WTC11 (cell line): Measurements from ENCODE around the gene VTI1A. TPM values are rescaled to one million over a fixed set of nuclear protein-coding genes. Genes with fewer than 3 reads are reported as not detected.
A peak's percentile ranks its signal among the peaks of the same experiment; 100 is the strongest.

Experiments
- ATAC-seq: fragments of 200-7000 bp; cut with Tn5 transposase; 2 replicates; pipeline ENCODE4 v1.10.0; 2021; ENCODE audit warnings: mild to moderate bottlenecking, moderate library complexity
- CTCF ChIA-PET: fragments of 300-600 bp; sonication (Branson Sonifier 250); formaldehyde crosslinking; loops from one replicate; lab custom pipeline; 2021; ENCODE audit warnings: antibody characterized with exemption; lab: Charles Lee
- POLR2A ChIA-PET: fragments of 350-600 bp; sonication (Branson Sonifier 250); formaldehyde crosslinking; loops from one replicate; lab custom pipeline; 2021; ENCODE audit warnings: antibody characterized with exemption; lab: Charles Lee
- DNase-seq: peaks from one replicate; pipeline ENCODE4 v3.0.0; 2021; ENCODE audit warnings: low spot score
- H3K27ac Mint-ChIP-seq: 2 replicates; pipeline ENCODE4 v1.8.0; 2021; ENCODE audit warnings: mixed read lengths
- H3K27me3 Mint-ChIP-seq: 2 replicates; pipeline ENCODE4 v1.8.0; 2021; ENCODE audit warnings: low read depth, mild to moderate bottlenecking, moderate library complexity, mixed read lengths
- H3K36me3 Mint-ChIP-seq: 2 replicates; pipeline ENCODE4 v1.8.0; 2021; ENCODE audit warnings: mixed read lengths
- H3K4me1 Mint-ChIP-seq: 2 replicates; pipeline ENCODE4 v1.8.0; 2022; ENCODE audit warnings: mixed read lengths
- H3K4me3 Mint-ChIP-seq: 2 replicates; pipeline ENCODE4 v1.8.0; 2021; ENCODE audit warnings: mild to moderate bottlenecking, moderate library complexity, mixed read lengths
- H3K9me3 Mint-ChIP-seq: 2 replicates; pipeline ENCODE4 v1.8.0; 2021; ENCODE audit warnings: mixed read lengths
- CBFB ChIP-seq: sonication (generic); formaldehyde crosslinking; IDR thresholded peaks from 2 replicates; pipeline ENCODE4 v1.8.1; 2022; ENCODE audit warnings: mild to moderate bottlenecking, low read depth, missing genetic modification reagents
- ETV6 ChIP-seq: sonication (generic); formaldehyde crosslinking; IDR thresholded peaks from 2 replicates; pipeline ENCODE4 v1.8.1; 2022; ENCODE audit warnings: mild to moderate bottlenecking, missing genetic modification reagents
- NFATC4 ChIP-seq: fragments of 250-450 bp; sonication (Bioruptor Pico); IDR thresholded peaks from 2 replicates; pipeline ENCODE4 v1.9.0; 2021; ENCODE audit warnings: mild to moderate bottlenecking
- NFYB ChIP-seq: sonication (generic); formaldehyde crosslinking; conservative IDR thresholded peaks from 2 replicates; pipeline ENCODE4 v1.8.0; 2022; ENCODE audit warnings: low read depth, missing genetic modification reagents
- NR3C1 ChIP-seq: sonication (generic); formaldehyde crosslinking; conservative IDR thresholded peaks from 2 replicates; pipeline ENCODE4 v1.8.1; 2023; ENCODE audit warnings: low read depth, mild to moderate bottlenecking, missing genetic modification reagents
- total RNA-seq: library from RNA; stranded (reverse); gene quantifications from 3 replicates; pipeline ENCODE4 v1.2.3, GENCODE V29; 2021
- TF ChIP-seq, protein P1 (sequence below): sonication (generic); formaldehyde crosslinking; conservative IDR thresholded peaks from 2 replicates; pipeline ENCODE4 v1.8.1; 2023; ENCODE audit warnings: mild to moderate bottlenecking, low read depth, missing genetic modification reagents, moderate library complexity
- TF ChIP-seq, protein P2 (sequence below): sonication (generic); formaldehyde crosslinking; IDR thresholded peaks from 2 replicates; pipeline ENCODE4 v1.8.0; 2023; ENCODE audit warnings: missing genetic modification reagents
- TF ChIP-seq, protein P3 (sequence below): sonication (generic); formaldehyde crosslinking; IDR thresholded peaks from 2 replicates; pipeline ENCODE4 v1.8.0; 2022; ENCODE audit warnings: missing genetic modification reagents
- TF ChIP-seq, protein P4 (sequence below): sonication (generic); formaldehyde crosslinking; IDR thresholded peaks from 2 replicates; pipeline ENCODE4 v1.8.1; 2022; ENCODE audit warnings: mild to moderate bottlenecking, missing genetic modification reagents, moderate library complexity, borderline replicate concordance
- TF ChIP-seq, protein P5 (sequence below): sonication (generic); formaldehyde crosslinking; IDR thresholded peaks from 2 replicates; pipeline ENCODE4 v1.8.1; 2022; ENCODE audit warnings: low read depth, missing genetic modification reagents, borderline replicate concordance
- TF ChIP-seq, protein P6 (sequence below): sonication (generic); formaldehyde crosslinking; IDR thresholded peaks from 2 replicates; pipeline ENCODE4 v1.8.1; 2023; ENCODE audit warnings: mild to moderate bottlenecking, missing genetic modification reagents, moderate library complexity
- TF ChIP-seq, protein P7 (sequence below): sonication (generic); formaldehyde crosslinking; IDR thresholded peaks from 2 replicates; pipeline ENCODE4 v1.8.1; 2023; ENCODE audit warnings: mild to moderate bottlenecking, missing genetic modification reagents, moderate library complexity
- TF ChIP-seq, protein P8 (sequence below): fragments of 250-450 bp; sonication (Bioruptor Pico); IDR thresholded peaks from 2 replicates; pipeline ENCODE4 v1.9.0; 2021; ENCODE audit warnings: mild to moderate bottlenecking, borderline replicate concordance

The VTI1A gene
- total RNA-seq, 1 experiment from 2014 or later, result 20.1 TPM

DNA sequence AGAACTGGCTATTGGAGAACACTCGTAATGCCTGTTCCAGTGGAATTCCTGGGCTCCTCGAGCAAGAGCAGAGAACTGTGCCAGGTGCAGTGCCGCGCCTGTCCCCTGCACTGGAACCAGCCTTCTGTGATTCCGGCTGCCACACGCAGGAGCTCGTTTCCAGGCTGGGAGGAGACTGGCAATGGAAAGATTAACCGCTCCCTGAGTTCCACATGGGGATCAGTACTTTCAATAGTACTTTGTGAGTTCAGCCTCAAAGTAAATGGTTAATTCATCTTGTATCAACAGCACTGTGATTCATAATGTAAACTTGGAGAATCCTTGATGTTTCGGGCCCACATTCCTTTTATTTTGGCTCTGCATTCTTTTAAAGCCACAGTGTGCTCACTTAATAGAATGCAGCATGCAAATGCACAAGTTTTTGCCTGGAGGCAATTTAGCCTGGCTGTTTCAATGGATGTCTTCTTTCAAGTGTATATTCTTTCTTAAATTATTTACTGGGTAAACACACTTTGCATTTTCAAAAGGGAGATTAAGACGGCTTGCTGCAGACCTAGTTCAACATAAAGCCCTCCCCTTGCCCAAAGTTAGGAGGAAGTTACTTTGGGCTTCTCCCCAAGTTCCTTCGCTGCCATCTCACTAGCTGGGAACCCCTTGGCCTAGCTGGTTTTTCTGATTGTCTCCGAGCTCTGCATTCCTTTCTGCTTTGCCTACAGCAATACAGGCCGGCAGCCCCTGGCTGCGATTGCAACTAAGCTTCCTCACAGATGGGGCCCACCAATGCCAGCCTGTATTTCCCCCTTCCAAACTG is 364.9 kb downstream of the VTI1A start (continued):
- no peak for TF ChIP-seq ETV6 (CRISPR knock-in tag)
- no peak for TF ChIP-seq NR3C1

DNA sequence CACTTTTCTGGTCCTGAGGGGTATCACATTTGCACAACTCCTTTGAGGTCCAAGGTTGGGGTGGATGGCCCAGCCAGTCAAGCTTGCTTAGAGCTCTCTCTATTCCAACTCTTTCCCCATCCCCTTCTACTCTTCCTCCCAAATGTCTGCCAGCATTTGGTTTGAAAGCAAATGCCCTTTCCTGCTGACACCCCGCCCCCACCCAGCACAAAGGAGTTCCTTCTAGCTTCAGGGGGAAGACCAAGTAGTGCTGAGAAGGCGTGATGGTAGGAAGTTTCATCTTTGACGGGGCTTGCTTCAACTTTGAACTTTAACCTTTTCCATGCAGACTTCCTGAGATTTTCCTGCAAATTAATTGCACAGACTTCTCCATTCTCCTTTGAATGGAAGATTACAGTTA is 365.6 kb downstream of the VTI1A start:
- TF ChIP-seq, protein P1, sequence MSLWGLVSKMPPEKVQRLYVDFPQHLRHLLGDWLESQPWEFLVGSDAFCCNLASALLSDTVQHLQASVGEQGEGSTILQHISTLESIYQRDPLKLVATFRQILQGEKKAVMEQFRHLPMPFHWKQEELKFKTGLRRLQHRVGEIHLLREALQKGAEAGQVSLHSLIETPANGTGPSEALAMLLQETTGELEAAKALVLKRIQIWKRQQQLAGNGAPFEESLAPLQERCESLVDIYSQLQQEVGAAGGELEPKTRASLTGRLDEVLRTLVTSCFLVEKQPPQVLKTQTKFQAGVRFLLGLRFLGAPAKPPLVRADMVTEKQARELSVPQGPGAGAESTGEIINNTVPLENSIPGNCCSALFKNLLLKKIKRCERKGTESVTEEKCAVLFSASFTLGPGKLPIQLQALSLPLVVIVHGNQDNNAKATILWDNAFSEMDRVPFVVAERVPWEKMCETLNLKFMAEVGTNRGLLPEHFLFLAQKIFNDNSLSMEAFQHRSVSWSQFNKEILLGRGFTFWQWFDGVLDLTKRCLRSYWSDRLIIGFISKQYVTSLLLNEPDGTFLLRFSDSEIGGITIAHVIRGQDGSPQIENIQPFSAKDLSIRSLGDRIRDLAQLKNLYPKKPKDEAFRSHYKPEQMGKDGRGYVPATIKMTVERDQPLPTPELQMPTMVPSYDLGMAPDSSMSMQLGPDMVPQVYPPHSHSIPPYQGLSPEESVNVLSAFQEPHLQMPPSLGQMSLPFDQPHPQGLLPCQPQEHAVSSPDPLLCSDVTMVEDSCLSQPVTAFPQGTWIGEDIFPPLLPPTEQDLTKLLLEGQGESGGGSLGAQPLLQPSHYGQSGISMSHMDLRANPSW (CRISPR knock-in tag), result no peak
- TF ChIP-seq, protein P2, sequence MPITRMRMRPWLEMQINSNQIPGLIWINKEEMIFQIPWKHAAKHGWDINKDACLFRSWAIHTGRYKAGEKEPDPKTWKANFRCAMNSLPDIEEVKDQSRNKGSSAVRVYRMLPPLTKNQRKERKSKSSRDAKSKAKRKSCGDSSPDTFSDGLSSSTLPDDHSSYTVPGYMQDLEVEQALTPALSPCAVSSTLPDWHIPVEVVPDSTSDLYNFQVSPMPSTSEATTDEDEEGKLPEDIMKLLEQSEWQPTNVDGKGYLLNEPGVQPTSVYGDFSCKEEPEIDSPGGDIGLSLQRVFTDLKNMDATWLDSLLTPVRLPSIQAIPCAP, result no peak
- Mint-ChIP-seq H3K4me3 (peak overlapping the region; percentile 51), H3K4me1 (peaks cover 85% of the 10 kb centered on the region), H3K27ac (peak overlapping the region; percentile 95), H3K9me3 (no peaks in the 10 kb centered on the region), H3K36me3 (peaks cover 3% of the 10 kb centered on the region; the same call in 1 of the 2 replicates), H3K27me3 (peaks cover 72% of the 10 kb centered on the region)
- POLR2A ChIA-PET, result interaction anchor here (1.0 to 1.5 kb wide), 2 partner anchors 9 to 52 kb away, joined by 3 to 5 read pairs; no protein-coding TSS in a partner anchor
- ATAC-seq, result peak; percentile 14
- CTCF ChIA-PET, result interaction anchor here (1.0 to 1.5 kb wide), 4 partner anchors 8 to 248 kb away, joined by 3 to 5 read pairs (median 4); no protein-coding TSS in a partner anchor
- DNase-seq, result no peak

DNA sequence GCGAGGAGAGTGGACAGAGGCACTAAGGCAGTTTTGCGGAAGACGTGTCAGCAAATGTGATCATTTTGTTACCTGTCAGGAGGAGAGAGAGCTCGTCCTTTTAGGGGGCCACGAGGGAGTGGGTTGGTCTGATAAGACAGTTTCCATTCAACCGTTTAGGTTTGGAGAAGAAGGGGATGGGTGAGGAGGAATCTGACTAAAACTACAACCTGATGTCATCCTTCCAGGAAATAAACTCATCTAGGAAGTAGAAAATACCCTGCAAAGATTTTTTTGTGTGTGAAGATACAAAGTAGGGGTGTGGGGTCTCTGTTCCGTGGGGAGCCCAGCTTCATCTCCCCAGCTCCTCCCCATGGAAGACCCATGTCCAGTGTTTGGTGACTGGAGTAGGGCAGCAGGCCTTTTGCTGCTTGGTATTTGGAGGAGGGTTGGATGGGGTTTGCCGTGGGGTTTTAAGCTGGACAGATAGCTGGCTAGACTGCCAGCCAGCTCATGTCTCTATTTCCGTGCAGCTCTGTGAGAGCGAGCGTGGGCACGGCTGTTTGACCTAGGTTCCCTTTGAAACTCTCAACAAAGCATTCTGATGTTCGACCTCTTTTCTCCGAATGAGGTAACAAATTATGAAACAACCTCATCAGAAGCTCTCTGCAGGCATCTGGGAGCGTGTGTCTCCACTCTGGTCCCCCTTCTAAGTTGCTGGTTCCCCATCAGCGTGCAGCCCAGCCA is 367.0 kb downstream of the VTI1A start:
- H3K27ac Mint-ChIP-seq, result no peak overlapping the region
- no peak overlapping the region for H3K4me3 Mint-ChIP-seq
- no peak for ATAC-seq
- no peaks in the 10 kb centered on the region for H3K9me3 Mint-ChIP-seq
- peaks cover 67% of the 10 kb centered on the region for H3K27me3 Mint-ChIP-seq
- CTCF ChIA-PET, result interaction anchor here (1.4 kb wide), 1 partner anchor 92 kb away, joined by 4 read pairs; no protein-coding TSS in a partner anchor
- H3K36me3 Mint-ChIP-seq, result peaks cover 3% of the 10 kb centered on the region; the same call in 1 of the 2 replicates
- POLR2A ChIA-PET, result no interaction called here
- no peak for DNase-seq
- peaks cover 86% of the 10 kb centered on the region for H3K4me1 Mint-ChIP-seq
- TF ChIP-seq NFYB (CRISPR knock-in tag) (no peak), CBFB (no peak), NFATC4 (CRISPR knock-in tag) (no peak)
- TF ChIP-seq, protein P3, sequence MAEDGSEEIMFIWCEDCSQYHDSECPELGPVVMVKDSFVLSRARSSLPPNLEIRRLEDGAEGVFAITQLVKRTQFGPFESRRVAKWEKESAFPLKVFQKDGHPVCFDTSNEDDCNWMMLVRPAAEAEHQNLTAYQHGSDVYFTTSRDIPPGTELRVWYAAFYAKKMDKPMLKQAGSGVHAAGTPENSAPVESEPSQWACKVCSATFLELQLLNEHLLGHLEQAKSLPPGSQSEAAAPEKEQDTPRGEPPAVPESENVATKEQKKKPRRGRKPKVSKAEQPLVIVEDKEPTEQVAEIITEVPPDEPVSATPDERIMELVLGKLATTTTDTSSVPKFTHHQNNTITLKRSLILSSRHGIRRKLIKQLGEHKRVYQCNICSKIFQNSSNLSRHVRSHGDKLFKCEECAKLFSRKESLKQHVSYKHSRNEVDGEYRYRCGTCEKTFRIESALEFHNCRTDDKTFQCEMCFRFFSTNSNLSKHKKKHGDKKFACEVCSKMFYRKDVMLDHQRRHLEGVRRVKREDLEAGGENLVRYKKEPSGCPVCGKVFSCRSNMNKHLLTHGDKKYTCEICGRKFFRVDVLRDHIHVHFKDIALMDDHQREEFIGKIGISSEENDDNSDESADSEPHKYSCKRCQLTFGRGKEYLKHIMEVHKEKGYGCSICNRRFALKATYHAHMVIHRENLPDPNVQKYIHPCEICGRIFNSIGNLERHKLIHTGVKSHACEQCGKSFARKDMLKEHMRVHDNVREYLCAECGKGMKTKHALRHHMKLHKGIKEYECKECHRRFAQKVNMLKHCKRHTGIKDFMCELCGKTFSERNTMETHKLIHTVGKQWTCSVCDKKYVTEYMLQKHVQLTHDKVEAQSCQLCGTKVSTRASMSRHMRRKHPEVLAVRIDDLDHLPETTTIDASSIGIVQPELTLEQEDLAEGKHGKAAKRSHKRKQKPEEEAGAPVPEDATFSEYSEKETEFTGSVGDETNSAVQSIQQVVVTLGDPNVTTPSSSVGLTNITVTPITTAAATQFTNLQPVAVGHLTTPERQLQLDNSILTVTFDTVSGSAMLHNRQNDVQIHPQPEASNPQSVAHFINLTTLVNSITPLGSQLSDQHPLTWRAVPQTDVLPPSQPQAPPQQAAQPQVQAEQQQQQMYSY (CRISPR knock-in tag), result no peak
- TF ChIP-seq, protein P4, sequence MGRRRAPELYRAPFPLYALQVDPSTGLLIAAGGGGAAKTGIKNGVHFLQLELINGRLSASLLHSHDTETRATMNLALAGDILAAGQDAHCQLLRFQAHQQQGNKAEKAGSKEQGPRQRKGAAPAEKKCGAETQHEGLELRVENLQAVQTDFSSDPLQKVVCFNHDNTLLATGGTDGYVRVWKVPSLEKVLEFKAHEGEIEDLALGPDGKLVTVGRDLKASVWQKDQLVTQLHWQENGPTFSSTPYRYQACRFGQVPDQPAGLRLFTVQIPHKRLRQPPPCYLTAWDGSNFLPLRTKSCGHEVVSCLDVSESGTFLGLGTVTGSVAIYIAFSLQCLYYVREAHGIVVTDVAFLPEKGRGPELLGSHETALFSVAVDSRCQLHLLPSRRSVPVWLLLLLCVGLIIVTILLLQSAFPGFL, result no peak
- TF ChIP-seq, protein P5, sequence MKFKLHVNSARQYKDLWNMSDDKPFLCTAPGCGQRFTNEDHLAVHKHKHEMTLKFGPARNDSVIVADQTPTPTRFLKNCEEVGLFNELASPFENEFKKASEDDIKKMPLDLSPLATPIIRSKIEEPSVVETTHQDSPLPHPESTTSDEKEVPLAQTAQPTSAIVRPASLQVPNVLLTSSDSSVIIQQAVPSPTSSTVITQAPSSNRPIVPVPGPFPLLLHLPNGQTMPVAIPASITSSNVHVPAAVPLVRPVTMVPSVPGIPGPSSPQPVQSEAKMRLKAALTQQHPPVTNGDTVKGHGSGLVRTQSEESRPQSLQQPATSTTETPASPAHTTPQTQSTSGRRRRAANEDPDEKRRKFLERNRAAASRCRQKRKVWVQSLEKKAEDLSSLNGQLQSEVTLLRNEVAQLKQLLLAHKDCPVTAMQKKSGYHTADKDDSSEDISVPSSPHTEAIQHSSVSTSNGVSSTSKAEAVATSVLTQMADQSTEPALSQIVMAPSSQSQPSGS (CRISPR knock-in tag), result no peak
- TF ChIP-seq, protein P6, sequence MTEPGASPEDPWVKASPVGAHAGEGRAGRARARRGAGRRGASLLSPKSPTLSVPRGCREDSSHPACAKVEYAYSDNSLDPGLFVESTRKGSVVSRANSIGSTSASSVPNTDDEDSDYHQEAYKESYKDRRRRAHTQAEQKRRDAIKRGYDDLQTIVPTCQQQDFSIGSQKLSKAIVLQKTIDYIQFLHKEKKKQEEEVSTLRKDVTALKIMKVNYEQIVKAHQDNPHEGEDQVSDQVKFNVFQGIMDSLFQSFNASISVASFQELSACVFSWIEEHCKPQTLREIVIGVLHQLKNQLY (CRISPR knock-in tag), result no peak
- TF ChIP-seq, protein P7, sequence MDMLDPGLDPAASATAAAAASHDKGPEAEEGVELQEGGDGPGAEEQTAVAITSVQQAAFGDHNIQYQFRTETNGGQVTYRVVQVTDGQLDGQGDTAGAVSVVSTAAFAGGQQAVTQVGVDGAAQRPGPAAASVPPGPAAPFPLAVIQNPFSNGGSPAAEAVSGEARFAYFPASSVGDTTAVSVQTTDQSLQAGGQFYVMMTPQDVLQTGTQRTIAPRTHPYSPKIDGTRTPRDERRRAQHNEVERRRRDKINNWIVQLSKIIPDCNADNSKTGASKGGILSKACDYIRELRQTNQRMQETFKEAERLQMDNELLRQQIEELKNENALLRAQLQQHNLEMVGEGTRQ (CRISPR knock-in tag), result no peak
- TF ChIP-seq, protein P8, sequence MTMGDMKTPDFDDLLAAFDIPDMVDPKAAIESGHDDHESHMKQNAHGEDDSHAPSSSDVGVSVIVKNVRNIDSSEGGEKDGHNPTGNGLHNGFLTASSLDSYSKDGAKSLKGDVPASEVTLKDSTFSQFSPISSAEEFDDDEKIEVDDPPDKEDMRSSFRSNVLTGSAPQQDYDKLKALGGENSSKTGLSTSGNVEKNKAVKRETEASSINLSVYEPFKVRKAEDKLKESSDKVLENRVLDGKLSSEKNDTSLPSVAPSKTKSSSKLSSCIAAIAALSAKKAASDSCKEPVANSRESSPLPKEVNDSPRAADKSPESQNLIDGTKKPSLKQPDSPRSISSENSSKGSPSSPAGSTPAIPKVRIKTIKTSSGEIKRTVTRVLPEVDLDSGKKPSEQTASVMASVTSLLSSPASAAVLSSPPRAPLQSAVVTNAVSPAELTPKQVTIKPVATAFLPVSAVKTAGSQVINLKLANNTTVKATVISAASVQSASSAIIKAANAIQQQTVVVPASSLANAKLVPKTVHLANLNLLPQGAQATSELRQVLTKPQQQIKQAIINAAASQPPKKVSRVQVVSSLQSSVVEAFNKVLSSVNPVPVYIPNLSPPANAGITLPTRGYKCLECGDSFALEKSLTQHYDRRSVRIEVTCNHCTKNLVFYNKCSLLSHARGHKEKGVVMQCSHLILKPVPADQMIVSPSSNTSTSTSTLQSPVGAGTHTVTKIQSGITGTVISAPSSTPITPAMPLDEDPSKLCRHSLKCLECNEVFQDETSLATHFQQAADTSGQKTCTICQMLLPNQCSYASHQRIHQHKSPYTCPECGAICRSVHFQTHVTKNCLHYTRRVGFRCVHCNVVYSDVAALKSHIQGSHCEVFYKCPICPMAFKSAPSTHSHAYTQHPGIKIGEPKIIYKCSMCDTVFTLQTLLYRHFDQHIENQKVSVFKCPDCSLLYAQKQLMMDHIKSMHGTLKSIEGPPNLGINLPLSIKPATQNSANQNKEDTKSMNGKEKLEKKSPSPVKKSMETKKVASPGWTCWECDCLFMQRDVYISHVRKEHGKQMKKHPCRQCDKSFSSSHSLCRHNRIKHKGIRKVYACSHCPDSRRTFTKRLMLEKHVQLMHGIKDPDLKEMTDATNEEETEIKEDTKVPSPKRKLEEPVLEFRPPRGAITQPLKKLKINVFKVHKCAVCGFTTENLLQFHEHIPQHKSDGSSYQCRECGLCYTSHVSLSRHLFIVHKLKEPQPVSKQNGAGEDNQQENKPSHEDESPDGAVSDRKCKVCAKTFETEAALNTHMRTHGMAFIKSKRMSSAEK (CRISPR knock-in tag), result no peak
